Activated naive CD4-positive, alpha-beta T cell treated with anti-CD3 and anti-CD28 coated beads, Interleukin-2, amount 50 U/mL, for 24 hours (primary cell): Measurements from ENCODE around the gene STIP1.
A peak's percentile ranks its signal among the peaks of the same experiment; 100 is the strongest.

Experiments used
- H3K27ac Mint-ChIP-seq: one replicate; pipeline ENCODE4 v1.8.0; 2021; ENCODE audit warnings: mild to moderate bottlenecking, mixed read lengths
- H3K27me3 Mint-ChIP-seq: one replicate; pipeline ENCODE4 v1.8.0; 2021; ENCODE audit warnings: mixed read lengths
- H3K36me3 Mint-ChIP-seq: one replicate; pipeline ENCODE4 v1.8.0; 2021; ENCODE audit warnings: mixed read lengths
- H3K4me1 Mint-ChIP-seq: one replicate; pipeline ENCODE4 v1.8.0; 2021; ENCODE audit warnings: mixed read lengths
- H3K4me3 Mint-ChIP-seq: one replicate; pipeline ENCODE4 v1.8.0; 2021; ENCODE audit warnings: mild to moderate bottlenecking, mixed read lengths
- H3K9me3 Mint-ChIP-seq: one replicate; pipeline ENCODE4 v1.8.0; 2021; ENCODE audit warnings: mixed read lengths

STIP1 gene

GRCh38 chr11:64178951-64179639 lies 6.9 kb upstream of the STIP1 start:
- no peak overlapping the region for H3K27ac Mint-ChIP-seq
- peaks cover 41% of the 10 kb centered on the region for H3K4me1 Mint-ChIP-seq
- H3K27me3 Mint-ChIP-seq = no peaks in the 10 kb centered on the region

GRCh38 chr11:64180891-64181290 lies 5.1 kb upstream of the STIP1 start:
- peaks cover 48% of the 10 kb centered on the region for H3K4me1 Mint-ChIP-seq

More at GRCh38 chr11:64178951-64179639, 6.9 kb upstream of the STIP1 start:
- H3K9me3 Mint-ChIP-seq = no peaks in the 10 kb centered on the region
- no peak overlapping the region for H3K4me3 Mint-ChIP-seq
- H3K36me3 Mint-ChIP-seq = peaks cover 2% of the 10 kb centered on the region

GRCh38 chr11:64181506-64182411 lies 4.2 kb upstream of the STIP1 start:
- Mint-ChIP-seq H3K36me3 (peaks cover 2% of the 10 kb centered on the region), H3K4me1 (peaks cover 44% of the 10 kb centered on the region), H3K9me3 (no peaks in the 10 kb centered on the region), H3K27me3 (no peaks in the 10 kb centered on the region), H3K27ac (no peak overlapping the region), H3K4me3 (peak overlapping the region; percentile 15)

More at GRCh38 chr11:64180891-64181290, 5.1 kb upstream of the STIP1 start:
- Mint-ChIP-seq H3K27me3 (no peaks in the 10 kb centered on the region), H3K4me3 (no peak overlapping the region), H3K9me3 (no peaks in the 10 kb centered on the region), H3K36me3 (no peaks in the 10 kb centered on the region), H3K27ac (no peak overlapping the region)

GRCh38 chr11:64183890-64184289 lies 2.1 kb upstream of the STIP1 start:
- Mint-ChIP-seq H3K4me1 (peaks cover 33% of the 10 kb centered on the region), H3K36me3 (peaks cover 4% of the 10 kb centered on the region), H3K9me3 (no peaks in the 10 kb centered on the region), H3K4me3 (peak overlapping the region; percentile 48), H3K27me3 (no peaks in the 10 kb centered on the region), H3K27ac (no peak overlapping the region)

- peak overlapping the region; percentile 100 for H3K27ac Mint-ChIP-seq
Observed at GRCh38 chr11:64185175-64185692, 737 bp upstream of the STIP1 start.

GRCh38 chr11:64186492-64187165 lies 658 bp downstream of the STIP1 start:
- H3K36me3 Mint-ChIP-seq = peaks cover 4% of the 10 kb centered on the region
- H3K27me3 Mint-ChIP-seq = no peaks in the 10 kb centered on the region
- no peaks in the 10 kb centered on the region for H3K9me3 Mint-ChIP-seq
- H3K4me3 Mint-ChIP-seq = no peak overlapping the region
- peaks cover 37% of the 10 kb centered on the region for H3K4me1 Mint-ChIP-seq
- no peak overlapping the region for H3K27ac Mint-ChIP-seq

More at GRCh38 chr11:64185175-64185692, 737 bp upstream of the STIP1 start:
- Mint-ChIP-seq H3K27me3 (no peaks in the 10 kb centered on the region), H3K36me3 (peaks cover 4% of the 10 kb centered on the region), H3K9me3 (no peaks in the 10 kb centered on the region), H3K4me1 (peaks cover 37% of the 10 kb centered on the region), H3K4me3 (peak overlapping the region; percentile 99)

- H3K36me3 Mint-ChIP-seq = peaks cover 11% of the 10 kb centered on the region
- no peak overlapping the region for H3K27ac Mint-ChIP-seq
- H3K4me3 Mint-ChIP-seq = no peak overlapping the region
- H3K9me3 Mint-ChIP-seq = no peaks in the 10 kb centered on the region
- no peaks in the 10 kb centered on the region for H3K27me3 Mint-ChIP-seq
- H3K4me1 Mint-ChIP-seq = peaks cover 28% of the 10 kb centered on the region
Observed at GRCh38 chr11:64192434-64192833, 6.5 kb downstream of the STIP1 start.

GRCh38 chr11:64196626-64197025 lies 10.7 kb downstream of the STIP1 start:
- H3K4me1 Mint-ChIP-seq = peaks cover 18% of the 10 kb centered on the region

GRCh38 chr11:64198511-64198910 lies 12.5 kb downstream of the STIP1 start:
- Mint-ChIP-seq H3K4me1 (peaks cover 17% of the 10 kb centered on the region), H3K9me3 (no peaks in the 10 kb centered on the region), H3K27me3 (no peaks in the 10 kb centered on the region), H3K4me3 (no peak overlapping the region), H3K36me3 (peaks cover 20% of the 10 kb centered on the region), H3K27ac (no peak overlapping the region)

More at GRCh38 chr11:64196626-64197025, 10.7 kb downstream of the STIP1 start:
- Mint-ChIP-seq H3K27ac (no peak overlapping the region), H3K27me3 (no peaks in the 10 kb centered on the region), H3K36me3 (peaks cover 14% of the 10 kb centered on the region), H3K4me3 (no peak overlapping the region), H3K9me3 (no peaks in the 10 kb centered on the region)

- H3K9me3 Mint-ChIP-seq = no peaks in the 10 kb centered on the region
- H3K4me1 Mint-ChIP-seq = peaks cover 33% of the 10 kb centered on the region
- H3K27ac Mint-ChIP-seq = no peak overlapping the region
- H3K36me3 Mint-ChIP-seq = peaks cover 20% of the 10 kb centered on the region
- no peak overlapping the region for H3K4me3 Mint-ChIP-seq
- no peaks in the 10 kb centered on the region for H3K27me3 Mint-ChIP-seq
Observed at GRCh38 chr11:64201543-64201942, 15.6 kb downstream of the STIP1 start.

- H3K27ac Mint-ChIP-seq = no peak overlapping the region
- no peaks in the 10 kb centered on the region for H3K27me3 Mint-ChIP-seq
- peaks cover 18% of the 10 kb centered on the region for H3K36me3 Mint-ChIP-seq
Observed at GRCh38 chr11:64202992-64203391, 17.0 kb downstream of the STIP1 start.

GRCh38 chr11:64203421-64204079 lies 17.6 kb downstream of the STIP1 start:
- Mint-ChIP-seq H3K4me3 (peak overlapping the region; percentile 11), H3K27ac (peak overlapping the region; percentile 23), H3K4me1 (peaks cover 26% of the 10 kb centered on the region), H3K9me3 (no peaks in the 10 kb centered on the region), H3K36me3 (peaks cover 18% of the 10 kb centered on the region), H3K27me3 (no peaks in the 10 kb centered on the region)

More at GRCh38 chr11:64202992-64203391, 17.0 kb downstream of the STIP1 start:
- H3K9me3 Mint-ChIP-seq = no peaks in the 10 kb centered on the region
- H3K4me3 Mint-ChIP-seq = no peak overlapping the region
- H3K4me1 Mint-ChIP-seq = peaks cover 26% of the 10 kb centered on the region

GRCh38 chr11:64204080-64204440 lies 18.1 kb downstream of the STIP1 start:
- H3K27ac Mint-ChIP-seq = peak overlapping the region; percentile 17
- no peak overlapping the region for H3K4me3 Mint-ChIP-seq
- H3K27me3 Mint-ChIP-seq = no peaks in the 10 kb centered on the region
- peaks cover 18% of the 10 kb centered on the region for H3K36me3 Mint-ChIP-seq
- no peaks in the 10 kb centered on the region for H3K9me3 Mint-ChIP-seq
- peaks cover 30% of the 10 kb centered on the region for H3K4me1 Mint-ChIP-seq

GRCh38 chr11:64204464-64204989 lies 18.6 kb downstream of the STIP1 start:
- Mint-ChIP-seq H3K27ac (peak overlapping the region; percentile 92), H3K4me1 (peaks cover 32% of the 10 kb centered on the region), H3K4me3 (peak overlapping the region; percentile 78), H3K36me3 (peaks cover 19% of the 10 kb centered on the region), H3K9me3 (no peaks in the 10 kb centered on the region), H3K27me3 (no peaks in the 10 kb centered on the region)
